HG02588 (cell line): ENCODE measurements around the gene TCF23.
"Not testable (repeated sequence)": the region's sequence is repeated elsewhere in the genome, so short reads cannot be mapped to it uniquely, and the experiment has no call there.

ENCODE experiments used
- ATAC-seq: cut with Tn5 transposase; IDR thresholded peaks from one replicate; pipeline ENCODE4 v1.9.1; 2021; ENCODE audit warnings: mild to moderate bottlenecking, moderate library complexity; ENCODE audit not compliant: unreplicated experiment

Gene TCF23

DNA sequence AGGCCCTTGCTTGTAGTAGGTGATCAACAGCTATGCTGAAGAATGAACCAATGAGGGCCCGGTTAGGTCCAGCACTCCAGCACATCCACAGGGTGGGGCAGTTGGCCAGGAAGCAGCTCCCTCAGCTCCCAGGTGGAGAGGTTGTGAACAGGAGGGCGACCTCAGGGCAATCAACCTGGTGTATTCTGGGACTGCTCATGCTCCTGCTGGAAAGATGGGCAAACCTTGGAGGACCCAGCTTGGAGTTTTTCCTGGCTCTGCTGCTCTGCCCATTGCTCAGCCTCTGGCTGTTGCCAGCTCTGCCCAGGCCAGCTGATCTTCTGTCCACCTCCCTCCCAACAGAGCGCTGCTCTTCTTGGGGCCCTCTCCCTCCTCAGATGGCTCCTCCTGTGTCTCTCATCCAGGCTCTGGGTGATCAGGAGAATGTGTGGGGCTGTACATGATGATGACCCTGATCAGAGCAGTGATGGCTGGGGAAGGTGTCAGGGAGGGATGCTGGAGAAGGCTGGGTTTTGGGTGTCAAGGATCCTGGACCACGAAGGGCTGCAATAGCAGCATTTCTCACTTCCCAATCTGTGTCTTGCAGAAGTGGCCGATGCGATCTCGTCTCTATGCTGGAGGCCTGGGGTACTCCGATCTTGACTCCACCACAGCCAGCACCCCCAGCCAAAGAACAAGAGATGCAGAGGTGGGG is 3.4 kb downstream of the TCF23 start:
- ATAC-seq: no peak

- ATAC-seq: no peak
Observed at GRCh38 chr2:27152796-27153464, 4.1 kb downstream of the TCF23 start.

DNA sequence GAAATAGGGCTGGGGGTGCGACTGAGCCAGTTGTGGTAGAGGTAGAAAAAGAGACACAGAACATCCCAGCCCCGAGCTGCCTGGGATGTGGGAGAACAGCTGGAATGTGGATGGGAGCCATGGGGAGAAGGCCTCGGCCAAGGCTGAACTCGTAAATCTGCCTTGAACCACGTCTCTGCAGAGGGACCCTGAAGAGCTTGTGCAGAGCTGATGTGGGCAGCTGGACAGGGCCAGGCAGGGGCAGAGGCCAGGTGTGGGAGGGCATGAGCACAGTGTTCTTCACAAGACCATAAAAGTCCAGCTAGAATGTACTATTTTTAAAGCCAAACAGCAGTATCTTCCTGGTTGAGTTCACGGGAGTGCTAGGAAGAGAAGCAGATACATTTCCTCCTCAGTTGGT is 5.7 kb downstream of the TCF23 start:
- ATAC-seq: no peak

DNA sequence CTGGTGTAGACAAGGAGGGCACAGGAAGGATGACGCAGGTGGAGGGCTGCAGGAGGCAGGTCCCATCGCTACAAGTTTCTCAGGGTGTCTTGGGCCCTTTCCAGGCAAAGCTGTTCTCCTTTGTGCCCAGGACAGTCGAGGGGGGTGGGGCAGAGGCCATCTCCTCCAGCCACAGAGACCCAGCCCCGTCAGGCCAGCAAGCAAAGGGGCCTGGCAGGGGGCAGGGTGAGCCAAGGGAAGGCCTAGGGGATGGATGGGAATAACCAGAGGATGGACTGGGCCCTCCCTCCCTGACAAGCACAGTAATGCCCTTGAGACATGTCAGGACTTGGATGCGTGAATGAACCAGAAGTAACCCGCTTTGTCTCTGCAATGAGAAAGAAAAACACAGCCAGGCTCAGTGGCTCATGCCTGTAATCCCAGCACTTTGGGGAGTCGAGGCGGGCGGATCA is 6.3 kb downstream of the TCF23 start:
- no peak for ATAC-seq

DNA sequence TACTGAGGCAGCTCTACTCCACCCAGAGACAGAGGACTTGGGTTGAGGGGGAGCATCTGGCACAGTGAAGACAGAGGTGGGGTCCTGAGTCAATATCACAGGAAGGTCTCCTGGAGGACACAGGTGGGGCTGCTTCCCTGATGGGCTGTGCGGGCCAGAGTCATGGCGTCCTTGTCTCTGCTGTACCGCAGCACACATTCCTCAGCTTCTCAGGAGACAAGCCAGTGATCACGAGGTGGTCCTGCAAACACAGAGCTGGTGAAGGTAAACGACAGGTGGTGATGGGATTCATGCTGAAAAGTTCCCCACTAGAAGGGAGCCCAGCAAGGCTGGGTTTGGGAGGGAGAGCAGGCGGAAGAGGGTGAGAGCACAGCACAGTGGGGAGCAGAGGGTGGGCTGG is 9.7 kb downstream of the TCF23 start:
- ATAC-seq: no peak

GRCh38 chr2:27159271-27159670 is 10.5 kb downstream of the TCF23 start:
- no peak for ATAC-seq

- no peak for ATAC-seq
Observed at GRCh38 chr2:27160191-27160590, 11.4 kb downstream of the TCF23 start.

GRCh38 chr2:27162151-27163121 is 13.6 kb downstream of the TCF23 start:
- ATAC-seq: no peak

- no peak for ATAC-seq
Observed at GRCh38 chr2:27164960-27165763, 16.4 kb downstream of the TCF23 start.

- ATAC-seq: no peak
Observed at GRCh38 chr2:27170581-27171337, 22.0 kb downstream of the TCF23 start.

- ATAC-seq: no peak
Observed at GRCh38 chr2:27171351-27171848, 22.6 kb downstream of the TCF23 start.

DNA sequence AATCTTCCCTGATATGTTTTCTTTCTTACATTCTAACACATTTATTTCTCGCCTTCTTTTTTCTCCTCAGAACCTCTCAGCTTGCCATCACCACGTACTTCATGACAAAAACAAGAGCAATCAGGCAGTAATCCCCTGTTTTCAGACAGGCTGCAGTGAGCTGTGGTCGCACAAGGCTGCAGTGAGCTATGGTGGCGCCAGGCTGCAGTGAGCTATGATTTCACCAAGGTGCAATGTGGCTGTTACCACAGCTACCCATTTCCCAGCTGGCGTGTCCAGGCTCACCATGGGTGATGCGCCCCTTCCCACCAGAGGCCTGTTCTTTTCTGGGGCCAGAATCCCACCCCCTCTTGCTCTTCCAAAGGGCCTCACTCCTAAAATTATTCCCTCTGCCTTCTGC is 25.8 kb downstream of the TCF23 start:
- no peak for ATAC-seq

DNA sequence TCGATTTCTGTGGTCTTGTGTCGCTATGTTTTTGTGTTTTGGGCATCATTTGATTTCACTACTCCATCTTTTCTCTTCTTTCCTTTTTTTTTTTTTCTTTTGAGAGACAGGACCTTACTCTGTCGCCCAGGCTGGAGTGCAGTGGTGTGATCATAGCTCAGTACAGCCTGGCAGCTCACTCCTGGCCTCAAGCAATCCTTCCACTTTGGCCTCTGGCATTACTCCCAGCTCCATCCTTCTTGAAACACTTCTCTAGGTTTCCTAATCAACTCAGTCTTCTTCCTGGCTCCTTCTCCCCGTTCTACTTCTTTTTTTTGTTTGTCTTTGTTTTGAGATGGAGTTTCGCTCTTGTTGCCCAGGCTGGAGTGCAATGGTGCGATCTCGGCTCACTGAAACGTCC is 26.5 kb downstream of the TCF23 start:
- no peak for ATAC-seq

DNA sequence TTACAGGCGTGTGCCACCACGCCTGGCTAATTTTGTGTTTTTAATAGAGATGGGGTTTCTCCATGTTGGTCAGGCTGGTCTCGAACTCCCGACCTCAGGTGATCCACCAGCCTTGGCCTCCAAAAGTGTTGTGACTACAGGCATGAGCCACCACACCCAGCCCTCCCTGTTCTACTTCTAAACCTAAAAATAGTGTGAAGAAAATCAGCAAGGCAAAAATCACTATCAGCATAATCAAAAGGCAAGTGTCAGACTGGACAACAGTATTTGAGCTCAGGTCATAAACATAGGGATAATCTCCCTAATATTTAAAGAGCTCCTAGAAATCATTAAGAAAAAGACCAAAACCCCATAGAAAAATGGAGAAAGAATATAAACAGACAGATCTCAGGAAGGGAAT is 27.0 kb downstream of the TCF23 start:
- not testable (repeated sequence) for ATAC-seq

- ATAC-seq: no peak
Observed at GRCh38 chr2:27177441-27178351, 28.9 kb downstream of the TCF23 start.

DNA sequence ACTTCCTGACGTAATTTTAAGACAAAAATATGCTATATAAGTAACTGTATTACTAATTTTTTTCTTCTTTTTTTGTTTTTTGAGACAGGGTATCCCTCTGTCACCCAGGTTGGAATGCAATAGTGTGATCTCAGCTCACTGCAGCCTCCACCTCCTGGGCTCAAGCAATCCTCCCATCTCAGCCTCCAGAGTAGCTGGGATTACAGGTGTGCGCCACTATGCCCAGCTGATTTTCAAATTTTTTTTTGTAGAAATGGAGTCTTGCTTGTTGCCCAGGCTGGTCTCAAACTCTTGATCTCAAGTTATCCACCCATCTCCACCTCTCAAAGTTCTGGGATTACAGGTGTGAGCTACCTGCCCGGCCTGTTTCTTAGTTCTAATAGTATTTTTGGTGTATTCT is 29.7 kb downstream of the TCF23 start:
- ATAC-seq: no peak

GRCh38 chr2:27179344-27180000 is 30.7 kb downstream of the TCF23 start:
- no peak for ATAC-seq

GRCh38 chr2:27182346-27182745 is 33.5 kb downstream of the TCF23 start:
- ATAC-seq: no peak
